DMS153 treated with DMSO at 0.1 percent for 48 hours (cell line): ENCODE measurements around the gene CCDC40.
"Not testable (repeated sequence)": the region's sequence is repeated elsewhere in the genome, so short reads cannot be mapped to it uniquely, and the experiment has no call there.

Source experiments
- DNase-seq: peaks from one replicate; lab custom pipeline; 2025; ENCODE audit not compliant: unreplicated experiment; lab: John Stamatoyannopoulos, UW

Gene CCDC40

DNA sequence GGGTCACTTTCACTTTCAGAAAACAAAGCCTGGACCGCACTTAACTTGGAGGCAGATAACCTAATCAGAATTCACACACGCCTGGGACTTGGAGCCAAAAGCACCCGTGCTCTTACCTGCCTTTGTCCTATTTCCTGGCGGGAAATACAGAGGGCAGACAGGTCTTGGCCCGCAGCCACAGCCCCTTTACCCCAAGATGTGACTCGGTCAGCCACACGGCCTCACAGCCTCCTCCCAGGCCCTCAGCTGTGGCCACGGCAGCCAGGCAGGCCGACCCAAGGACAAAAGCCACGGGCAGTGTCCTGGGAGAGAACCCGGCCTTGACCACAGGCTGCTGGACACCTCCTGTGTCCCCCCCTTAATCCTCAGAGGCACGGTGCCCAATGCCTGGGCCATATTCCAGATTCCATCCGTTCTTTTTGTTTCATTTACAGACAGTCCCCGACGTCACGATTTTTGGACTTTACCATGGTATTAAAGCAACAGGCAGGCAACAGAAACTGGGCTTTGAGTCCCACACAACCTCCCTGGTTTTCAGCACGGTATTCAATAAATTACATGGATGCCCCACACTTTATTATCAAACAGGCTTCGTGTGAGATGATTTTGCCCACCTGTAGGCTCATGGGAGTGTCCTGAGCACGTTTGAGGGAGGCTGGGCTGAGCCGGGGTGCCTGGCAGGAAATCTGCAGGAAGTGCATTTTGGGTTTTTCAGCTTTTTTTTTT, 34.8 kb downstream of the CCDC40 start:
- peak; percentile 56 for DNase-seq

DNA sequence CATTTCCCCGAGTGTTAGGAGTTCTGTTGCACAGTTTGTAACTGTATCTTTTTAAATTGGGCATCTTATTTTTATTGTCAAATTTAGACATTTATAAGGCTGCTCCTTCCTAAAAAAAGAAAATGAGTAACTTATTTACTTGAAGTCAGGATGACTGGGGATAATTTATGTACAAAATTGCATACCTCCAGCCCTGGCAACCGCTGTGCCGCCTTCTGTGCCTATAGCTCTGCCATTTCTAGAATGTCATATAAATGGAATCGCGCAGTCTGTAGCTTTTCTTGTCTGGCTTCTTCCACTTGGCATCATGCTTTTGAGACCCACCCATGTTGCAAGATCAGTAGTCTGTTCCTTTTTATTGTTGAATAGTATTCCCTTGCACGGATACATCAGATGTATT, 36.0 kb downstream of the CCDC40 start:
- no peak for DNase-seq

DNA sequence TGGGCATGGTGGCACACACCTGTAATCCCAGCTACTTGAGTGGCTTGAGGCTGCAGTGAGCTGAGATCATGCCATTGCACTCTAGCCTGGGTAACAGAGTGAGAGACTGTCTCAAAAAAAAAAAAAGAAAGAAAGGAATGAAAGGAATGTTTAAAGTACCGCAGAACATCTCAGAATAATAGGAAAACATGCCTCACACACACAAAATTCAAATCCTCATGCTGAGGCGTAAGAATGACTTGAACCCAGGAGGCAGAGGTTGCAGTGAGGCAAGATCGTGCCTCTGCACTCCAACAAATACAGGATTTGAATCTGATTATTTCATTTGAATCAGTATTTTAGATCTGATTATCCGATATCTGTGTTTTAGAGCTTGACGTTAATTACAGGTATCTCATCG, 43.6 kb downstream of the CCDC40 start:
- no peak for DNase-seq

DNA sequence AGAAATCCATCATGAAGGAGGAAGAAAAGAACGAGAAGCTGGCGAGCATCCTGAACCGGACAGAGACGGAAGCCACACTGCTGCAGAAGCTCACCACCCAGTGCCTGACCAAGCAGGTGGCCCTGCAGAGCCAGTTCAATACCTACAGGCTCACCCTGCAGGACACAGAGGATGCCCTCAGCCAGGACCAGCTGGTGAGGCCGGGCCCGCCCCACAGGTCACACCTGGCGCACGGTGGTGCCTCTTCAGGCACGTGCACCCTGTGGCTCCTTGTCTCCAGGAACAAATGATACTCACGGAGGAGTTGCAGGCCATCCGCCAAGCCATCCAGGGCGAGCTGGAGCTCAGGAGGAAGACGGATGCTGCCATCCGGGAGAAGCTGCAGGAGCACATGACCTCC, 45.2 kb downstream of the CCDC40 start:
- no peak for DNase-seq

DNA sequence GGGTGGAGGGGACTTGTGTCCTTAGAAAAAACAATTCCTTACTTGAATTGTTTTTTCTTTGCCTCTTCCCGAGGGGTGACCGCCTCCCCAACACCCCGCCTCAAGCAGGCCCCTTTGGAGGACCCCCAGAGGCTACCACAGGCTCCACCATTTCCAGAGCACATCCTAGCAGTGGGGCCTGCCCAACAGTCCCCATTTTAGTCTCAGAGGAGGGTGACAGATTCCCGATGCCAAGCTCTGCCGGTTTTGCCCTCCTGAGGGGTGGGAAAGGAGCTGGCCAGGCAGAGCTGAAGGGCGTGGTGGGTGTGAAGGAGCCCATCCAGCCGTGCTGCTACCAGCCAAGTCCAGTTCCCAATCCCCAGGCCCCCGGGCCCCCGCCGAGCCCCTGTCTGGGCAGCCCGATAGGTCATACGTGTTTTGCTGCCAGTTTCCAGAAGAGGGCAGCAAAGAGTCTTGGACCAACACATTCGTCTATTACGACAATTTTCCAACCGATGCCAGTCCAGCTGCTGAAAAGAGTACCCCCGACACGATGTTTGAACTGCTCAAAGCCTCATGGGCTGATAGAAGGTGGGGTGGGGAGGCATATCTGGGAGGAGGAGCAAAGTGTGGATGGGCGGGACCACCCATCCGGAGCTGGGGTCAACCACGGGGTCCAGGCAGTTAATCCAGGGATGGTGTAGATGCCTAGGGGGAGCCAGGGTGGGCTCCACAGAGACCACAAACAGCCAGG, 46.1 kb downstream of the CCDC40 start:
- peak; percentile 51 for DNase-seq

DNA sequence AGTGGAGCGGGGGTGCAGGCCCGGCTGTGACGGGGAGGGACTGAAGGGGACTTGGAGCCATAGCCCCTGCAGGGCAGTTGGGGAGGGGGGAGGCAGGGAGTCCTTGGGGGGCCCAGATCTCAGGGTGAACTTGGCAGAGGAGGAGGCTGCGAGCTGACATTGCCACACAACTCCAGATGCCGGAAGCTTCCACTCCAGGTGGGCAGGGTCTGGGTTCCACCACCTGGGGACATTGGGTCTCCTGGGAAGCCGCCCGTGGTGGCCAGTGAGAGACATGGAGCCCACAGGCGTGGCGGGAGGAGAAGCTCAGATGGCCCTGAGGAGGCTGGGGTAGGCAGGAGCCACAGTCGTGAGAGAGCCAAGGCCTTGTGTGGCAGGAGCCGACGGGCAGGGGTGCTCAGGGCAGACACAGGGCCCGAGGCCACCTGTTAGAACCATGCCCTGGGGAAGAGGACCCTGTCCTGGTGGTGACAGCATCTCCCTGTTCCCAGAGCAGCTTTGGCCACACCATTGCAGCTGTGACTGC, 46.8 kb downstream of the CCDC40 start:
- DNase-seq: no peak

DNA sequence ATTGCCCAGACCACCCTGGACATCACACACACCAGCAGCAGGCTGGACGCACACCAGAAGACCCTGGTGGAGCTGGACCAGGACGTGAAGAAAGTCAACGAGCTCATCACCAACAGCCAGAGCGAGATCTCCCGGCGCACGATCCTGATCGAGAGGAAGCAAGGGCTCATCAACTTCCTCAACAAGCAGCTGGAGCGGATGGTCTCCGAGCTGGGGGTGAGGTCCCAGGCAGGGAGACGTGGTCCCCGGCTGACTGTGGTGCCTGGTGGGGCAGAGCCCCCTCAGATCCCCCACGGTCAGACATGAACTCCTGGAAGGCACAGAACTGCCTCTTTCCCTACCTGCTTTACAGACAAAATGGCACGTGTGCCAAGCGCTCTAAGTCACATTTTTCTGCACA, 48.3 kb downstream of the CCDC40 start:
- DNase-seq: no peak

DNA sequence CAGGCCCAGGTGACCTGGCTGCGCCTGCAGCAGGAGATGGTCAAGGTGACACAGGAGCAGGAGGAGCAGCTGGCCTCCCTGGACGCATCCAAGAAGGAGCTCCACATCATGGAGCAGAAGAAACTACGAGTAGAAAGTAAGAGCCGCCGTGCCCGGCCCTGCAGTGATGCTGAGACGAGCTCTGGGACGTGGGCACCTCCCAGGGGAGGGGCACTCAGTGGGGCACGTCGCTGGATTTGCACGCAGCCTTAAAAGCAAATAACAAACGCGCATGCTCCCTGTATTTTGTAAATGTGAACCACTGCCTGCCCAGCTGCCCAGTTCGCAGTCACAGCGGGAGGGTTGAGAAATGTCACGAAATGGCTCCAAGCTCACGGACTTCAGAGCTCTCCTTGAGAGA, 49.6 kb downstream of the CCDC40 start:
- peak; percentile 9 for DNase-seq

DNA sequence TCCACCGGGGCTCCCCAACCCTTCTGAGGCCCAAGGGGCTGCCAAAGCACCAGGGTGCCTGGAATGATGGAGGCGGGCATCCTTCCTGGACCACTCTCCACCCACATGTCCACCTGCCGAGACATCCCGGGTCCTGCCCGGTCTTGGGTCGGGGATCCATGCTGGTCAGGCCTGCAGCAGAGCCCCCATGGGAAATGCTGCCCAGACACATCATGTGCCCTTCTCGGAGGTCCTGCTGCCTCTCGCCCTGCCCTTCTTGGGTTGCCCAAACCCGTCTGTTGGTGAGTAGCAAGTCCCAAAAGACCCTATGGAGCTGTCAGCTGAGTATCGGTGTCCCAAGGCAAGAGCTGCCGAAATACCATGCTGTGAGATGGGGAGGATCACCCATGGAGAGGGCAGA, 50.2 kb downstream of the CCDC40 start:
- DNase-seq: no peak

DNA sequence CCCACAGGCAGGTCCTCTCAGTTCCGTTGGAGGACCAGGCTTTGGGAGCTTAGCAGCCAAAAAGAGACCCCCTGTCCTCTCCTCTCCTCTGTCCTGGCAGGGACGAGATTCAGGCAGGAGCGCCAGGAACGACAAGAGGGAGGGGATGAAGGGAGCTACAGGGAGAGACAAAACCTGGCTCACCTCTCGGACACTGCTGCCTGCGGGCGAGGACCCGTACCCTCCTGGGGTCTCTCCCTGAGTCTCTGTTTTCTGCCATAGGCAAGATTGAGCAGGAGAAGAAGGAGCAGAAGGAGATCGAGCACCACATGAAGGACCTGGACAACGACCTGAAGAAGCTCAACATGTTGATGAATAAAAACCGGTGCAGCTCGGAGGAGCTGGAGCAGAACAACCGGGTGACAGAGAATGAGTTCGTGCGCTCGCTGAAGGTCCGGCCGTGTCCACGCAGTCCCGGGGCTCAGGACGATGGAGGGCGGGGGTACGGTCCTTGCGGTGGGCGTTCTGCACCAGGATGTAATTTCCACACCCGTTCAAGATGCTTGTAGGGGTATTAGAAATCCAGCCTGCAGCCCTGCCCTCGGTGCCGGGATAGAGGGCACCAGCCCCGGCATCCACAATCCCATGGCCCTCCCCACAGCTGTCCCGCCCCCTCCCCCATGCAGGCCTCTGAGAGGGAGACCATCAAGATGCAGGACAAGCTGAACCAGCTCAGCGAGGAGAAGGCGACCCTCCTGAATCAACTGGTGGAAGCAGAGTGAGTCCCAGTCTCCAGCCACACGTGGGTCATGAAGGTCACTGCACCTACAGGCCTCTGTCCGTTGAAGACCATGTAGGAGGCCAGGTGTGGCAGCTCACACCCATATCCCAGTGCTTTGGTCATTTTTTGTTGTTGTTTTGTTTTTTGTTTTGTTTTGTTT, 51.2 kb downstream of the CCDC40 start:
- DNase-seq: no peak

DNA sequence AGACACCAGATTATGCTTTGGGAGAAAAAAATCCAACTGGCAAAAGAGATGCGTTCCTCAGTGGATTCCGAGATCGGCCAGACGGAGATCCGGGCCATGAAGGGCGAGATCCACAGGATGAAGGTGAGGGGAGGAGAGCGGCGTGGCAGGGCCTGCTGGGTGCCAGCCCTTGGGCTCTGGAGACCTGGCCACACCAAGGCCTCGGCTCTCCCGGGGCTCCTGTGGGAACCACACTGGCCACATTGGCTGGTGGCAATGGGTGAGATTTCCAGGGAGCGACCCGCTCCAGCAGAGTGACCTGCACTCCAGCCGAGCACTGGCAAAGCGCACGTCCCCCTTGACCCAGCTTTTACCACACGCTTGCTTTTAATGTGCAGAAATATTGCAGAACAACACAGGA, 53.3 kb downstream of the CCDC40 start:
- no peak for DNase-seq

DNA sequence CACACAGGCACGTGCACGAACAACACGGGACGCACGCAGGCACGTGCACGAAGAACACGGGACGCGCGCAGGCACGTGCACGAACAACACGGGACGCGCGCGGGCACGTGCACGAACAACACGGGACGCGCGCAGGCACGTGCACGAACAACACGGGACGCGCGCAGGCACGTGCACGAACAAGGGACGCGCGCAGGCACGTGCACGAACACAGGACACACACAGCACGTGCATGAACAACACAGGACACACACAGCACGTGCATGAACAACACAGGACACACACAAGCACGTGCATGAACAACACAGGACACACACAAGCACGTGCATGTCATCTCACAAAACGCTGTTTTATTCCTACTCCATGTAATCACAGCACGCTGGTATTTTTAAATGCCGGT, 53.7 kb downstream of the CCDC40 start:
- not testable (repeated sequence) for DNase-seq

DNA sequence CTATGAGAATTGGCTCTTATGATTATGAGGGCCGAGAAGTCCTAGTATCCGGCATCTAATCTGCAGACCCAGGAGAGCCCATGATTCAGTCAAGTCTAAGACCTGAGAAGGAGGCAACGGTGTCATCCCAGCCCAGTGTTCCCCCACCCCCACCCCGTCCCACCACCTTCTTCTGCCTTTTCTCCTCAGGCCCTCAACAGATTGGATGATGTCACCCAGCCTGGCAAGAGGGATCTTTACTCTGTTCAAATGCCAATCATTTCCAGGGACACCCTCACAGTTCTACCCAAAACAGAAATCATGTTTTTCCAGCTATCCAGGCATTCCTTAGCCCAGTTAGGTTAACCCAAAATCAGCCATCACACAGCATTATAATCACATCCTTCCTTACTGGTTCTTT, 54.9 kb downstream of the CCDC40 start:
- no peak for DNase-seq

DNA sequence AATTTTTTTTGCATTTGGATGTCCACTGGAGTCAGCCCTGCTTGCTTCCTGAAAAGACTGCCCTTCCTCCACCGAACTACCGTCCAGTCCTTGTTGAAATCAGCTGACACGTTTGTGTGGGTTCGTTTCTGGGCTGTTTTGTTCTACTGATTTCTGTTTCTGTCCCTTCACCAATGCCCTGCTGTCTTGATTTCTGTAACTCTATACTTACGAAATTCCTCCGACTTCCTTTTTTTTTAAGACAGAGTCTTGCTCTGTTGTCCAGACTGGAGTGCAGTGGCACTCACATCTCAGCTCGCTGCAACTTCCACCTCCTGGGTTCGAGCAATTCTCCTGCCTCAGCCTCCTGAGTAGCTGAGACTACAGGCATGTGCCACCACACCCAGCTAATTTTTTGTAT, 56.5 kb downstream of the CCDC40 start:
- no peak for DNase-seq

DNA sequence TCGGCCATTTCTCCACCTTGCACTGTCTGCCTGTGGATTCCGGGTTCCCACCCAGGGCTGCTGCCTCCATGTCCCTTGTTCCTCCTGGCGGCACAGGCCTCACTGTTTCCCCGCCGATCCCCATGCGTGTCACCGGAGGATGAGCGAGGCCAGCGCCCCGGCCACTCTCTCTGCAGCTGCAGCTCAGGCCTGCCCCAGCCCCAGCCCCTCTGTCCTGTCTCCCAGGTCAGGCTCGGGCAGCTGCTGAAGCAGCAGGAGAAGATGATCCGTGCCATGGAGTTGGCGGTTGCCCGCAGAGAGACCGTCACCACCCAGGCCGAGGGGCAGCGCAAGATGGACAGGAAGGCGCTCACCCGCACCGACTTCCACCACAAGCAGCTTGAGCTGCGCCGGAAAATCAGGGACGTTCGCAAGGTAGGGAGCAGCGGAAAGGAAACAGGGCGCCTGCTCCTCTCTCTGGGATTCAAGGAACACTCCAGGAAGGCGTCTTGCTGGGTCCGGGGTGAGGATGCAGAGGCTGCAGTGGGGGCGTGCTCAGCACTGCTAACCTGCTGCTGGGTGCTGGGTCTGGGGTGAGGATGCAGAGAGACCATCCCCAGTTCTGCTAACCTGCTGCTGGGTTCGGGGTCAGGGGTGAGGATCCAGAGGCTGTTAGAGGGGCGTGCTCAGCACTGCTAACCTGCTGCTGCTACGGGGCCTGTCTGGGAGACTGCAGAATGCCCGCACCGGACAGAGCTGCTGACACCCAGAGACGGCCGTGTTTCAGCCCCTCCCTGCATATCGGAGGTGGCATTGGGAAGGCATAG, 58.8 kb downstream of the CCDC40 start:
- no peak for DNase-seq

DNA sequence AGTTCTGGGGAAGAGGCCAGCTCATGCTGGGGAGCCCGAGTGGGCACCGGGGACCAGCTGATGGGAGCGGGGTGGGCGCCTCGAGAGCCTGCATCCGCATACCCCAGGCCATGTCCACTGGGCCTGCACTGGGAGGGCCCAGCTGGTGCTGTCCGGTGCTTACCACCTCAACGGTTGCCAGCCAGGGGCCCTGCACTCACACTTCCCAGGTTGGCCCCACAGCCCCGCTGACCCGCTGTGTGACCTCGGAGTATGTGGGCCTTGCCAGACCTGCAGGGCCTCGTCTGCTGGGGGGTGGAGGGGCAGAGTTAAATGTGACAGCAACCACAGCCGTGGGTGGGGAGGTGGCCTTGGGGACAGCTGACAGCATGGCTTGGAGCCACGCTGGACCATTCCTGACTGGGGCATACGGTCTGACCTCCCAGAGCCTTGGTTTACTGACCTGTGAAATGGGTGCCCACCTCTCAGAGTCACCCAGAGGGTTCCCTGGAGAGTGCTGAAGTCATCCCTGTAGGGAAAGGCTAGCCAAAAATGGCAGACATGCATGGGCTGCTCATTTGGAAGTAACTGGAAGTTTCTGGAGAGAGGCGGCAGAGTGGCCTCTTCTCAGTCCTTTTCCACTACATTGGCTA, 59.5 kb downstream of the CCDC40 start:
- no peak for DNase-seq

DNA sequence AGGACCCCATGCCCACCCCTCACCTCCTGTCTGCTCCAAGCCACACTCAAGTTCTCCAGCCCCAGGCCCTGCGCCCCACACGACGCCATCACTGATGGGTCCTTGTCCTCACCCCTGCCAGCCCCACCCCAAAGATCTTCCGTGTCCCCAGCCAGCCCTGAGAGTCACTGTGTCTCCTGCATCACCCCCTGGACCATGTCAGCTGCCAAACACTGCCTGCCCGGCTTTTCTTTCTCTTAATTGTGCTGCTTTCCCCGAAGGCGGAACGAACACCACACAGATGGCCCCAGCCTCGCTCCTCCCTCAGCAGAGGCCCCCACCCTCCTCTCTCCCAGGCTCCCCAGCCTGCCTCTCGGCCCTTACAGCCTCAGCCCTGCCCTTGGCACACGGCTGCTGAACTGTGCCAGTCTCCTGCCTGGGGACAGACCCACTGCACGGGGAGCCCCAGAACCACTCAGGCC, 60.1 kb downstream of the CCDC40 start:
- no peak for DNase-seq

DNA sequence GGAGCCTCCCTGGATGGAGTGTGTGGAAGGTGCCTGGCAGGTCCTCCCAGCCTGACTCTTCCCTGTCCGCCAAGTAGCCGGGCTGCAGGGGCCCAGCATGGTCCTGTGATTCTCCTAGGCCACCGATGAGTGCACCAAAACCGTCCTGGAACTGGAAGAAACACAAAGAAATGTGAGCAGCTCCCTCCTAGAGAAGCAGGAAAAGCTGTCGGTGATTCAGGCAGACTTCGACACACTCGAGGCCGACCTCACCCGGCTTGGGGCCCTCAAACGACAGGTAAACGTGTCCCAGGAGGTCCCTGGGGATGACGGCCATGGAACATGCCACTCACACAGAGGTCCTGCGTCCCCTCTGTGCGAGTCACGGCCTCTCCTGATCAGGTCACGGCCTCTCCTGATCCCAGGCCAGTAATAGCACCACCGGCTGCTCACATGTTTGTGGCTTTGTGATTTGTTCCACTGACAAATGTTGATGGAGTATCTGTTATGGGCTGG, 60.7 kb downstream of the CCDC40 start:
- no peak for DNase-seq

DNA sequence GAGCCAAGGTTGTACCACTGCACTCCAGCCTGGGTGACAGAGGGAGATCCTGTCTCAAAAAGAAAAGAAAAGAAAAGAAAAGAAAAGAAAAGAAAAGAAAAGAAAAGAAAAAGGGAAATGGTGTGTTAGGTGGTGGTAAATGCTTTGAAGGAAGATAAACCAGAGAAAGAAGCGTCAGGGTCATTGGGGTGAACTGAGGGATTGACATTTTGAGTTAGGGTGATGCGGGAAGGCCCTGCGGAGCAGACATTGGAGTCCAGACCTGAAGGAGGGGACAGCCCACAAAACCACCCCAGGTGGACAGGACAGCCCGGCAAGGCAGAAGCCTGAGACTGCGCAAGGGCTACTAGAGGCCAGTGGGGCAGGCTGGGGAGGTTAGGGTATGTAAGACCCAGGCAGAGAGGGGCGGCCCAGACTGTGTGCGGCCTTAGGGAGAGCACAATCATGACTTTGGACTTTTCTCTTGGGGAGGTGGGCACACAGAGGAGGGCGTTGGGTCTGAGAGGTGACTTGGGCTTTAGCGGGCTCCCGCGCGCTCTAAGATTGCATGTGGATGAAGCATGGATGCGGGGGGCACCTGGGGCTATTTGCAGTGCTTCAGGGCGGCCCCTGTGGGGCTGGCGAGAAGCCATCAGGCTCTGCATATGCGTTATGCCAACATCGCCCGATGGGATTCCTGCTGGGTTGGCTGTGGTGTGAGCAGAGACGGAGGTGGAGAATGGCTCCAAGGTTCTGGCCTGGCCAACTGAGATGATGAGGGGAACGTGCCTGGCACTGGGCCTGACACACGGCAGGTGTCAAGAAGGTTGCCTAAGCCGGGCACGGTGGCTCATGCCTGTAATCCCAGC, 61.6 kb downstream of the CCDC40 start:
- no peak for DNase-seq
